Liver (tissue), 9 donors: Measurements from ENCODE around the gene HTR3D. TPM values are rescaled to one million over a fixed set of nuclear protein-coding genes. Genes with fewer than 3 reads are reported as not detected.

ENCODE experiments used
- DNase-seq: peaks from one replicate; pipeline ENCODE4 v3.0.0-alpha.2; 2017; ENCODE audit warnings: low spot score
- H3K27ac ChIP-seq, 2 donors: one replicate each; pipeline ENCODE4 v1.7.0; 2013; ENCODE audit warnings: inconsistent platforms in 2 of 2, low read length in 2 of 2, control low read depth in 1 of 2, low read depth in 1 of 2, mild to moderate bottlenecking in 1 of 2
- H3K27me3 ChIP-seq, 4 donors: one replicate each; pipeline versions ENCODE4 v1.6.1 to v1.7.0; 2013; ENCODE audit warnings: low read length in 3 of 4, inconsistent platforms in 1 of 4, mild to moderate bottlenecking in 1 of 4, moderate library complexity in 1 of 4; ENCODE audit not compliant: control insufficient read depth in 4 of 4, insufficient read depth in 4 of 4
- H3K36me3 ChIP-seq, 4 donors: one replicate each; pipeline versions ENCODE4 v1.6.1 to v1.7.0; 2013; ENCODE audit warnings: low read length in 3 of 4, mild to moderate bottlenecking in 3 of 4, low read depth in 1 of 4, moderate library complexity in 1 of 4; ENCODE audit not compliant: control insufficient read depth in 4 of 4, insufficient read depth in 3 of 4
- H3K4me1 ChIP-seq, 4 donors: one replicate each; pipeline versions ENCODE4 v1.6.1 to v1.7.0; 2013; ENCODE audit warnings: low read length in 3 of 4, mild to moderate bottlenecking in 3 of 4, moderate library complexity in 1 of 4; ENCODE audit not compliant: control insufficient read depth in 4 of 4, insufficient read depth in 4 of 4
- H3K4me3 ChIP-seq, 3 donors: one replicate each; pipeline versions ENCODE4 v1.6.1 to v1.7.0; 2013; ENCODE audit warnings: low read length in 3 of 3, control low read depth in 1 of 3, low read depth in 1 of 3, mild to moderate bottlenecking in 1 of 3
- H3K9ac ChIP-seq, 2 donors: one replicate each; pipeline ENCODE4 v1.7.0; 2013; ENCODE audit warnings: low read length in 2 of 2, mild to moderate bottlenecking in 2 of 2, moderate library complexity in 2 of 2, control low read depth in 1 of 2, low read depth in 1 of 2
- H3K9me3 ChIP-seq, 4 donors: one replicate each; pipeline versions ENCODE4 v1.6.1 to v1.7.0; 2013; ENCODE audit warnings: low read length in 3 of 4; ENCODE audit not compliant: control insufficient read depth in 4 of 4
- ATF3 ChIP-seq: IDR thresholded peaks from 2 replicates; pipeline ENCODE4 v1.6.1; 2016; ENCODE audit warnings: antibody characterized with exemption
- CTCF ChIP-seq: fragments of 150-350 bp; IDR thresholded peaks from 2 replicates; pipeline ENCODE4 v1.5.1; 2017; ENCODE audit warnings: improper control_type of control experiment, low read depth, low read length; ENCODE audit not compliant: missing input control
- EGR1 ChIP-seq, 2 donors: IDR thresholded peaks; 2 replicates each; pipeline ENCODE4 v1.6.1; 2016 to 2018; ENCODE audit warnings: antibody characterized with exemption in 2 of 2, low read depth in 2 of 2
- FOXA1 ChIP-seq: IDR thresholded peaks from 2 replicates; pipeline ENCODE4 v1.6.1; 2016; ENCODE audit warnings: antibody characterized with exemption
- FOXA2 ChIP-seq: IDR thresholded peaks from 2 replicates; pipeline ENCODE4 v1.6.1; 2016; ENCODE audit warnings: antibody characterized with exemption
- GABPA ChIP-seq, 2 donors: IDR thresholded peaks in 1 of 2; conservative IDR thresholded peaks in 1 of 2; 2 replicates each; pipeline ENCODE4 v1.6.1; 2016; ENCODE audit warnings: antibody characterized with exemption in 2 of 2, mild to moderate bottlenecking in 1 of 2, moderate library complexity in 1 of 2
- HNF4A ChIP-seq, 2 donors: conservative IDR thresholded peaks; 2 replicates each; pipeline ENCODE4 v1.6.1; 2016; ENCODE audit warnings: antibody characterized with exemption in 2 of 2, mild to moderate bottlenecking in 2 of 2
- HNF4G ChIP-seq: IDR thresholded peaks from 2 replicates; pipeline ENCODE4 v1.6.1; 2016; ENCODE audit warnings: antibody characterized with exemption
- NR2F2 ChIP-seq: IDR thresholded peaks from 2 replicates; pipeline ENCODE4 v1.6.1; 2016; ENCODE audit warnings: antibody characterized with exemption
- RAD21 ChIP-seq, 2 donors: IDR thresholded peaks; 2 replicates each; pipeline ENCODE4 v1.6.1; 2016; ENCODE audit warnings: antibody characterized with exemption in 2 of 2, mild to moderate bottlenecking in 2 of 2
- RXRA ChIP-seq, 2 donors: IDR thresholded peaks; 2 replicates each; pipeline ENCODE4 v1.6.1; 2017 to 2018; ENCODE audit warnings: antibody characterized with exemption in 2 of 2, mild to moderate bottlenecking in 1 of 2
- SP1 ChIP-seq: IDR thresholded peaks from 2 replicates; pipeline ENCODE4 v1.6.1; 2018; ENCODE audit warnings: antibody characterized with exemption, mild to moderate bottlenecking
- TAF1 ChIP-seq: conservative IDR thresholded peaks from 2 replicates; pipeline ENCODE4 v1.6.1; 2016; ENCODE audit warnings: antibody characterized with exemption, mild to moderate bottlenecking
- YY1 ChIP-seq: IDR thresholded peaks from 2 replicates; pipeline ENCODE4 v1.6.1; 2016; ENCODE audit warnings: antibody characterized with exemption, mild to moderate bottlenecking
- WGBS: extraction: QIAGEN DNeasy Blood & Tissue Kit; methylation state at CpG from one replicate; pipeline ENCODE4 v1.1.7; 2013; 5-methylcytosine and 5-hydroxymethylcytosine counted together
- polyA plus RNA-seq, 2 donors: library from polyadenylated mRNA; stranded (reverse) in 1 of 2; unstranded in 1 of 2; fragments of 200-250 nt in 1 of 2; fragments of >200 nt in 1 of 2; fragmentation: Nextera tagmentation in 1 of 2; extraction: Ambion mirVana in 1 of 2; gene quantifications; one replicate each; pipeline versions ENCODE4 v1.2.1 to v1.2.3, GENCODE V29; 2013 to 2015
- total RNA-seq, 2 donors: library from RNA; depleted of rRNA; stranded (reverse); fragments of >200 nt; gene quantifications; one replicate each; pipeline ENCODE4 v1.2.3, GENCODE V29; 2014
- TF ChIP-seq, protein P1 (sequence below): IDR thresholded peaks from 2 replicates; pipeline ENCODE4 v1.6.1; 2016; ENCODE audit warnings: antibody characterized with exemption
- TF ChIP-seq, protein P2 (sequence below): IDR thresholded peaks from 2 replicates; pipeline ENCODE4 v1.6.1; 2016; ENCODE audit warnings: antibody characterized with exemption, mild to moderate bottlenecking
- TF ChIP-seq, protein P3 (sequence below): IDR thresholded peaks from 2 replicates; pipeline ENCODE4 v1.6.1; 2016; ENCODE audit warnings: antibody characterized with exemption
- donor health status: healthy.
- donor health status: healthy.
- donor health status: healthy.
- donor health status: healthy.
- donor health status: healthy.

The HTR3D gene
- total and polyA plus RNA-seq, 4 donors: not detected

DNA sequence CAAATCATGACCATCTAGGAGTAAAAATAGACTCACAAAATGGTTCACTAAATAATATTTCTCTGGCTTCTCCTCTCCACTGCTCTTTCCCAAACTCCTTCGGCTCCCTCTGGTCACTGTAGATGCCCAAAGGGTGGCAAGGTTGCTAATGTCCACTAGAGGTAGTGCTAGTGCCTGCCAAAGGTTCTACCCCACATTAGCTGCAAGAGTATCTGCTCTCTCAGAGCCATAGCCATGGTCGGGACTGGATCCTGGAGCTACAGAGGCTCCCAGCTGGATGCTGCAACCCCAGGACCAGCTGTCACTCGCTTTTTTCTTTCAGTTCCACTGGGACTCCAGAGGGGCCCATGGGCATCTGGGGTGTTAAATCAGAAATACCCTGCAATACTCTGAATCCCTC, 8.5 kb downstream of the HTR3D start (continued):
- TF ChIP-seq, protein P1, sequence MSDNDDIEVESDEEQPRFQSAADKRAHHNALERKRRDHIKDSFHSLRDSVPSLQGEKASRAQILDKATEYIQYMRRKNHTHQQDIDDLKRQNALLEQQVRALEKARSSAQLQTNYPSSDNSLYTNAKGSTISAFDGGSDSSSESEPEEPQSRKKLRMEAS: no peak
- no peak for TF ChIP-seq GABPA (IDR thresholded peaks at IDR 0.05 in 1 of 2, conservative IDR thresholded peaks at IDR 0.05 in 1 of 2)
- peak; percentile 83 to 86 for TF ChIP-seq RAD21 (IDR thresholded peaks at IDR 0.05)
- no peak for TF ChIP-seq NR2F2

DNA sequence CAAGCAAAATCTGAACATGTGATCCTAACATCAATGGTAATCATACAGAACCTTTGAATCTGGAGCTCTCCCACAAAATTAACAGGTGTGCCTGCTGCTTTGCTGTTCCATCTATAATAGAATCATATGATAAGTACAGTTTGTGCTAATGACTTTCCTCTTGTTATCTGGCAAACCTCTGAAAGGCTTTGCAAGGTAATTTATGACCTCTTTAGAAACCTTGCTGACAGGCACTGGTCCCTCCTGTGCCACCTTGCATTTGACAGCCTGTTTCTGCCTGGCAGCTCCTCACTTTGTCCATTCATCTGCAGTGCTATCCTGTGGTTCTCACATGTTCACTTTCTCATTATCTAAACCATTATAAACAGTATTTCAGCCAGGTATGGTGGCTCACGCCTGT, 11.1 kb downstream of the HTR3D start:
- Histone ChIP-seq H3K4me3 (no peak overlapping the region), H3K9ac (no peak overlapping the region), H3K27ac (no peak overlapping the region), H3K36me3 (no peaks in the 10 kb centered on the region), H3K9me3 (no peaks in the 10 kb centered on the region), H3K27me3 (no peaks in the 10 kb centered on the region), H3K4me1 (no peaks in the 10 kb centered on the region)
- WGBS: 94% methylated on average over 1 of the region's 1 CpG
- no peak for DNase-seq
- TF ChIP-seq FOXA1 (no peak), ATF3 (no peak)
- TF ChIP-seq, protein P2, sequence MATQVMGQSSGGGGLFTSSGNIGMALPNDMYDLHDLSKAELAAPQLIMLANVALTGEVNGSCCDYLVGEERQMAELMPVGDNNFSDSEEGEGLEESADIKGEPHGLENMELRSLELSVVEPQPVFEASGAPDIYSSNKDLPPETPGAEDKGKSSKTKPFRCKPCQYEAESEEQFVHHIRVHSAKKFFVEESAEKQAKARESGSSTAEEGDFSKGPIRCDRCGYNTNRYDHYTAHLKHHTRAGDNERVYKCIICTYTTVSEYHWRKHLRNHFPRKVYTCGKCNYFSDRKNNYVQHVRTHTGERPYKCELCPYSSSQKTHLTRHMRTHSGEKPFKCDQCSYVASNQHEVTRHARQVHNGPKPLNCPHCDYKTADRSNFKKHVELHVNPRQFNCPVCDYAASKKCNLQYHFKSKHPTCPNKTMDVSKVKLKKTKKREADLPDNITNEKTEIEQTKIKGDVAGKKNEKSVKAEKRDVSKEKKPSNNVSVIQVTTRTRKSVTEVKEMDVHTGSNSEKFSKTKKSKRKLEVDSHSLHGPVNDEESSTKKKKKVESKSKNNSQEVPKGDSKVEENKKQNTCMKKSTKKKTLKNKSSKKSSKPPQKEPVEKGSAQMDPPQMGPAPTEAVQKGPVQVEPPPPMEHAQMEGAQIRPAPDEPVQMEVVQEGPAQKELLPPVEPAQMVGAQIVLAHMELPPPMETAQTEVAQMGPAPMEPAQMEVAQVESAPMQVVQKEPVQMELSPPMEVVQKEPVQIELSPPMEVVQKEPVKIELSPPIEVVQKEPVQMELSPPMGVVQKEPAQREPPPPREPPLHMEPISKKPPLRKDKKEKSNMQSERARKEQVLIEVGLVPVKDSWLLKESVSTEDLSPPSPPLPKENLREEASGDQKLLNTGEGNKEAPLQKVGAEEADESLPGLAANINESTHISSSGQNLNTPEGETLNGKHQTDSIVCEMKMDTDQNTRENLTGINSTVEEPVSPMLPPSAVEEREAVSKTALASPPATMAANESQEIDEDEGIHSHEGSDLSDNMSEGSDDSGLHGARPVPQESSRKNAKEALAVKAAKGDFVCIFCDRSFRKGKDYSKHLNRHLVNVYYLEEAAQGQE: no peak

DNA sequence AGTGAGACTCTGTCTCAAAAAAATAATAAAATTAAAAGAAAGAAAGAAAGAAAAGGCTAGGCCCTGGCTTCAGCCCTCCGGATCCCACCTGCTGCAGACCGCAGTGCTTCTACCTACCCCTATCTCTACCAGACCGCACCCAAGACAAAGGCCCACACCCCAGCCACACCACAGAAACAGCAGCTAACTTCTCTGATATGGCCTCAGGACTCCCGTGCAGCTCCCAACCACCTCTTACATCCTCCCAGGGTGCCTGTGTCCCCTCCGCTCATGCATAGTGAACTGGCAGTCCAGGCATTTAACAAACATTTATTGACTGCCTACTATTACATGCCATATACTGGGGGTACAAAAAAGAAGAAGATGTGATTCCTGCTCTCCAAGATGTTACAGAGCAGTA, 14.5 kb downstream of the HTR3D start:
- 94% methylated on average over 5 of the region's 5 CpGs for WGBS
- DNase-seq: no peak

More for the DNA sequence above, 14.5 kb downstream of the HTR3D start:
- H3K9me3 ChIP-seq: no peaks in the 10 kb centered on the region
- no peaks in the 10 kb centered on the region for H3K4me1 ChIP-seq
- no peak overlapping the region for H3K27ac ChIP-seq
- TF ChIP-seq ATF3 (no peak), RXRA (IDR thresholded peaks at IDR 0.05) (no peak), EGR1 (IDR thresholded peaks at IDR 0.05; ENCODE audit: low read depth in 2 of 2) (no peak), HNF4G (no peak), SP1 (no peak), CTCF (no peak), FOXA2 (no peak), GABPA (IDR thresholded peaks at IDR 0.05 in 1 of 2, conservative IDR thresholded peaks at IDR 0.05 in 1 of 2) (no peak), TAF1 (no peak), HNF4A (conservative IDR thresholded peaks at IDR 0.05) (no peak), YY1 (no peak), FOXA1 (no peak), RAD21 (IDR thresholded peaks at IDR 0.05) (no peak)
- TF ChIP-seq, protein P1: no peak
- TF ChIP-seq, protein P3, sequence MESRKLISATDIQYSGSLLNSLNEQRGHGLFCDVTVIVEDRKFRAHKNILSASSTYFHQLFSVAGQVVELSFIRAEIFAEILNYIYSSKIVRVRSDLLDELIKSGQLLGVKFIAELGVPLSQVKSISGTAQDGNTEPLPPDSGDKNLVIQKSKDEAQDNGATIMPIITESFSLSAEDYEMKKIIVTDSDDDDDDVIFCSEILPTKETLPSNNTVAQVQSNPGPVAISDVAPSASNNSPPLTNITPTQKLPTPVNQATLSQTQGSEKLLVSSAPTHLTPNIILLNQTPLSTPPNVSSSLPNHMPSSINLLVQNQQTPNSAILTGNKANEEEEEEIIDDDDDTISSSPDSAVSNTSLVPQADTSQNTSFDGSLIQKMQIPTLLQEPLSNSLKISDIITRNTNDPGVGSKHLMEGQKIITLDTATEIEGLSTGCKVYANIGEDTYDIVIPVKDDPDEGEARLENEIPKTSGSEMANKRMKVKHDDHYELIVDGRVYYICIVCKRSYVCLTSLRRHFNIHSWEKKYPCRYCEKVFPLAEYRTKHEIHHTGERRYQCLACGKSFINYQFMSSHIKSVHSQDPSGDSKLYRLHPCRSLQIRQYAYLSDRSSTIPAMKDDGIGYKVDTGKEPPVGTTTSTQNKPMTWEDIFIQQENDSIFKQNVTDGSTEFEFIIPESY: no peak
- TF ChIP-seq, protein P2: no peak
- H3K27me3 ChIP-seq: no peaks in the 10 kb centered on the region
- no peak overlapping the region for H3K4me3 ChIP-seq
- no peaks in the 10 kb centered on the region for H3K36me3 ChIP-seq
- no peak overlapping the region for H3K9ac ChIP-seq
